Posterior cingulate gyrus (tissue), 11 donors: ENCODE results near the gene CNOT6.
"Not testable (repeated sequence)": the region's sequence is repeated elsewhere in the genome, so short reads cannot be mapped to it uniquely, and the experiment has no call there.

Experiments used
- DNase-seq, 10 donors: peaks; one replicate each; pipeline versions ENCODE4 v3.0.0 to v3.0.0-alpha.2; 2020 to 2021; ENCODE audit warnings: mixed read lengths in 3 of 10
- intact Hi-C: fragments of 100-400 bp; cut with DNase I; formaldehyde crosslinking; loops from one replicate; pipeline ENCODE4 v1.15.1; 2023

Gene CNOT6

DNA sequence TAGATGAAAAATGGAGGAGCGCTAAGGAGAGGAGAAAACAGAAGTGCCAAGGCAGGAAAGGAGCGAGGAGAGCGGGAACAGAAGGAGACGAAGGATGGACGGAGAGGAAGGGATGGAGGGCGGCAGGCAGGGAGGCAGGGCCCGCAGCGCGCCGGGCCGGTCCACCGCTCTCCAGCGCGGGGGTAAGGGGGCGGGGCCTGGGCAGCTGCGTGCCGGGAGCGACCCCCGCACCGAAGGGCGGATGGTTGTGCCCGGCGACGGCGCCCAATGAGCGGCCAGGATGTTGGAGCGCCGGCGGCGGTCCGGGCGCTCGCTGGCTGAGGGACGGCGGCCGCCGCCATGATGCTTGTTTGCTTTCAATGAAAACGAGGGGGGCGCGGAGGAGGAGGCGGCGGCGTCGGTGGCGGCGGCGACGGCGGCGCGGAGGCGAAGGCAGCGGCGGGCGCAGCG, at the start of gene CNOT6:
CNOT6 (plus strand) TSS at position 320 of the 450 bp plus-strand sequence. CDS start 34,898 bp downstream, outside the sequence.
- intact Hi-C loops, result no loop called here
- peak; percentile 90 to 99 (median 92) for DNase-seq

DNA sequence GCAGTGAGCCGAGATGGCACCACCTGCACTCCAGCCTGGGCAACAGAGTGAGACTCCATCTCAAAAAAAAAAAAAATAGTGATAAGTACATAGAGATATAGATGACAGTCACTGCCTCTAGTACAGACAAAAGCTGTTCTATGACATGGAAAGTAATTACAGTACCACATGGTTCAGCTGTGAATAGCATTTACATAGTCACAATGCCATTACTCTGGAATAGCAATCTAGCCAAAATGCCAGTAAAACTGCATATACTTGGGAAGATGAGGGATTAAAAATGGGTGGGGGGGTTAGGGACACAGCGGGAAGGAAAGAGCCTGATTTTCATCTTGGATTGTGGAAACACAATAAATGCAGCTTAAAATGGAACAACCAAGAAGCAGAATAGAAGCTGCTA, 39.4 kb upstream of the CNOT6 start:
- no peak for DNase-seq
- intact Hi-C loops, result no loop called here

DNA sequence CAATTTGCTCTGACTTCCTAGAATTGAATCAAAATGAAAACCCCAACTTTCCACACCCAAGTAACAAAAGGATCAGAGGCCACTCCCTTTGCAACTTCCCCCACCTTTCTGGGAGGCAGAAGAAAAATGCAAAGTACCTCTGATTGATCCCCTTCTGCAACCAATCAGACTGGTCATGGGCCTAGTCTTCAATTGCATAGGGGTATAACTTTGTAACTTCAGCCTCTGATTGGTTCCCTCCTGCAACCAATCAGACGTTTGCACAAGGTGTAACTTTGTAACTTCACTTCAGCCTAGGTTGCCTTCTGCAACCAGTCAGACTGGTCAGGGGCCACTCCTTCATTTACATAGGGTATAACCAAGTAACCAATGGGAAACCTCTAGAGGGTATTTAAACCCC, 38.3 kb upstream of the CNOT6 start:
- intact Hi-C loops, result no loop called here
- no peak for DNase-seq

DNA sequence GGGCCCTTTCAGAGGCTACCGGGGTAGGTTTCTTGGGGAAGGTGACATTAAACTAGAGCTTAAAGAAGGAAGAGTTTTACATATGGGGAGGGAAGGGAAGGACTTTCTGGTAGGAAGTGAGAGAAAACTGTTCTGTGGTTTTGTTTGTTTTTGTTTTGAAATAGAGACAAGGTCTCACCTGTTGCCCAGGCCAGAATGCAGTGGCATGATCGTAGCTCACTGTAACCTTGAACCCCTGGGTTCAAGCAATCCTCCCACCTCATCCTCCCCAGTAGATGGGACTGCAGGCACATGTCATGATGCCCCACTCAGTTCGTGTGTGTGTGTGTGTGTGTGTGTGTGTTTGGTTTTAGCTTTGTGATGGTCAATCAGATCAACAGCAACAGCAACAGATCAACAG, 37.4 kb upstream of the CNOT6 start:
- DNase-seq, result no peak
- intact Hi-C loops, result no loop called here

DNA sequence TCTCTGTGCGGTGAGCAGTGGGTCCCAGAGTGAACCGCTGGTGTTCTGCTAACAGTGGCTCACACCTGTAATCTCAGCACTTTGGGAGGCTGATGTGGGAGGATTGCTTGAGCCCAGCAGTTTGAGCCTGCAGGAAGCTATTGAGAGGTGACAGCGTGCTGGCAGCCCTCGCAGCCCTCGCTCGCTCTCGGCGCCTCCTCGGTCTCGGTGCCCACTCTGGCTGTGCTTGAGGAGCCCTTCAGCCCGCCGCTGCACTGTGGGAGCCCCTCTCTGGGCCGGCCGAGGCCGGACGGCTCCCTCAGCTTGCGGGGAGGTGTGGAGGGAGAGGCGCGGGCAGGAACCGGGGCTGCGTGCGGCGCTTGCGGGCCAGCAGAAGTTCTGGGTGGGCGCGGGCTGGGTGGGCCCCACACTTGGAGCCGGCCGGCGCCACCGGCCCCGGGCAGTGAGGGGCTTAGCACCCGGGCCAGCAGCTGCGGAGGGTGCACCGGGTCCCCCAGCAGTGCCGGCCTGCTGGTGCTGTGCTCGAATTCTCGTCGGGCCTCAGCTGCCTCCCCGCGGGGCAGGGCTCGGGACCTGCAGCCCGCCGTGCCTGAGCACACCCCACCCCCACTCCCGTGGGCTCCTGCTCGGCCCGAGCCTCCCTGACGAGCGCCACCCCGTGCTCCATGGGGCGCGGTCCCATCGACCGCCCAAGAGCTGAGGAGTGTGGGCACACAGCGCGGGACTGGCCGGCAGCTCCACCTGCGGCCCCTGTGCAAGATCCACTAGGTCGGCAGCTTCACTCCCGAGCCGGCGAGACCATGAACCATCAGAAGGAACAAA, 35.1 kb upstream of the CNOT6 start:
- peak in 2 of 10 donors; percentile 66 for DNase-seq
- intact Hi-C loops, result not testable (repeated sequence)

DNA sequence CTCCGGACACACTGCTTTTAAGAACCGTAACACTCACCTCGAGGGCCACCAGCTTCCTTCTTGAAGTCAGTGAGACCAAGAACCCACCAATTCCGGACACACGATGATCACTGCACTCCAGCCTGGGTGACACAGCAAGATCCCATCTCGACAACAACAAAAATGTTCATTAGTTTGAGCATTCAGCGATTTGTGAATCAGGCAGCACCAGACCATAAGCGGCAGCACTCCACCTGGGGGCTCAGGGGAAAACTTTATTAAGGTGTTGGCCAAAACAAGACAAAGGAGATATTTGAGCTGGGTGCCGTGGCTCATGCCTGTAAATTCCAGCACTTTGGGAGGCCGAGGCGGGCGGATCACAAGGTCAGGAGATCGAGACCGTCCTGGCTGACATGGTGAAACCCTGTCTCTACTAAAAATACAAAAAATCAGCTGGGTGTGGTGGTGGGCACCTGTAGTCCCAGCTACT, 34.5 kb upstream of the CNOT6 start:
- DNase-seq, result peak in 2 of 10 donors; percentile 43 to 47
- intact Hi-C loops, result not testable (repeated sequence)

DNA sequence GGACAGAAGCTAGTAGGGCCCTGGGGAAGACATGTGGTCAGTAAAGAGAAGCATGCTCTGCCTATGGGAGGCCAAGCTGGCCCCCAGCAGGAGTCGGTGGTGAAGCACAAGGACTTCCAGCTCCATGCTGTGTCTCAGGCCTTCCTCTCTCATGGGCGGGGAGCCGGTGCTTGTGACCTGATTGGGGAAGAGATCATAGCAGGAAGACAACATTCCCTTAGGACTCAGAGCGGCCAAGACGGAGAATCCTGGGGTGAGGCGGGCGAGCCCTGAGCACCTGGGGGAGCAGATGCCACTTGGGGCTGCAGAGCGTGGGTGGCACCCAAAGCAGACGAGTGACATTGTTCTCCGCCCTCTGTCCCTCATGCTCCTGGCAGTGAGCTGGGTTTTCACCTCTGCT, 33.3 kb upstream of the CNOT6 start:
- peak in 1 of 10 donors; percentile 67 for DNase-seq
- intact Hi-C loops, result no loop called here

DNA sequence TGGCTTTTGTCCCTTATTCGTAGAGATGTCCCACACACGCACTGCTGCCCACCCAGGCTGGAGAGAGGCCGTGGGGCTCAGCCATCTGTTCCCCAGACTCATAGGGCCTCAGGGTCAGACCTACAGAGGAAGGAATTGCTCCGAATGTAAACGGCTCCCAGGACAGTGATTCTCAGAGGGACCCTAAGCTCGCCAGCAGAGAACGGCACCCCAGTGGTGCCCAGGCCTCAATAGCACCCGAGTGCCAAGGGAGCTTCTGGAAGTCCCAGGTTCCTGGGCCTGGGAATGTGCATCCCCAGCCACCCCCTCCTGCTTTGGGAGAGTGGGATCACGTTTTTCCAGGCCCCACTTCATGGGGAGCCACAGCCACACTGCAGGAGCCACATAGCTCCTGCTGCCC, 32.9 kb upstream of the CNOT6 start:
- no peak for DNase-seq
- intact Hi-C loops, result no loop called here

DNA sequence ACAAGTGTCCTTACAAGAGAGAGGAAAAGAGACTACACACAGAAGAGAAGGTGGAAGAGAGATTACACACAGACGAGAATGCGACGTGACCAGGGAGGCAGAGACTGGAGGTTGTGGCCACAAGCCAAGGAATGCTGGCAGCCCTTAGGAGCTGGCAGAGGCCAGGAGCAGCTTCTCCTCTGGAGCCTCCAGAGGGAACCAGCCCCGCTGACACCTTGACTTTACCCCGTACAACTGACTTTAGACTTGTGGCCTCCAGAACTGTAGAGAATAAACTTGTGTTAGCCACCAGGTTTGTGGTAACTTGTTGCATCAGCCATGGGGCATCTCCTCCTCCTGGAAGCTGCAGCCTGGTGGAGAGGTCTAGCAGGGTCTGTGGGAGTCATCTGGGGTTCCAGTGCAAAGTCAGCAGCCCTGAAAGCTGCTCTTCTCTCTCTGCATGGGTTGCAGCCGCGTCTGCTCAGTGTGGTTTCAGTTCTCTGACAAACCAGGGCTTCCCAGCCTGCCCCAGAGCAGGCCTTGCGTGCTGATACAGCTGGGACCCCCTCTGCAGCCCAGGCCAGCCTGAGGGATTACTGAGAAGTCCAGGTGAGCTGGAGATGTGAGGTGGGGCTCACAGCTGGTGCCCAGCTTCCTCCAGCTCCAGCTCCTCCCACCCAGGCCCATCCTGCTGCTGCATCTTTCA, 30.8 kb upstream of the CNOT6 start:
- intact Hi-C loops, result no loop called here
- no peak for DNase-seq

DNA sequence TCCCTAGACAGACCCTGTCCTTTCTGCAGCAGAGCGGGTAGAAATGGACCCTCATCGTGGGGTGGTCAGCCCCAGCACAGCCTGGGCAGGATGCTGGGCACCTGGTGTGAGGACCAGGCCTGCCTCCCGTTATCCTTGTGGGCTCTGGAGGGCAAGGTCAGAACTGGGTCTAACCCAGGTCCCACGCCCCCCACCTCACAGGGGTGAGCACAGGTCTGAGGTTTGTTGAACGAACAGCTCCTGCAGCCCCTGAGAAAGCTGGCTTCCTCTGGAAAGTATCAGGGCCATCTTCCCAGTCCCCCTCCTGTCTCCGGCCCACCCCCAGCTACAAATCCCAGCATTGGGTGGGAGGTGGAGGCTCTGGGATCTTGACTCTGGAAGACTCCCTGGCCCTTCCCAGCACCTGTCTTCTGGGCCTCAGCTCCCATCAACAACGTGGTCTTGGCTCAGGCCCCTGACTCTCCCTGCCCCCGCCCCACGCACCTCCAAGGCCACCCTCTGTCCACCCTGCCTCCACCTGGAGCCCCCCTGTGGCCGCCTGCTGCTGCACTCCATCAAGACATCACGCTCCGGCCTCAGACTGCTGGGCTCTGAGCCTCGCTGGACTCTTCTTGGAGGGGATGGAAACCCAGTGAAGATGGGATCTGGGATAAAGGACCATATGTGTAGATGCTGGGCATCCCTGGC, 30.1 kb upstream of the CNOT6 start:
- intact Hi-C loops, result no loop called here
- DNase-seq, result no peak

DNA sequence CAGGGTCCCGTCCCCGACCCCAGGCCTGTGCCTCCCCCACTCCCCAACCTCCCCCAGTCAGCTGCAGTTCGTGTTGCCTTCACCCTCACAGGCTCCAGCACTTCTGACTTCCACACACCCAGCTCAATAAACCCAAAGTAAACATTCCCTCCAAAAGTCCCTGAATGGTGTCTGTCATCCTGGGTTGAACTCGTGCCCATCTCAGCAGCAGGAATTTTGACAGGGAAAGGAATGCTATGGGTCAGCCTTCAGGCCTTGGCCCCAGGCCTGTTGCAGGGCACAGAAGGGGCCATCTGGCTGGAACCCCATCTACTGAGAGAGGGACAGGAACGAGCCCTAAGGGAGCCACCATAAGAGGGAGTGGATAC, 29.6 kb upstream of the CNOT6 start:
- intact Hi-C loops, result no loop called here
- DNase-seq, result no peak

DNA sequence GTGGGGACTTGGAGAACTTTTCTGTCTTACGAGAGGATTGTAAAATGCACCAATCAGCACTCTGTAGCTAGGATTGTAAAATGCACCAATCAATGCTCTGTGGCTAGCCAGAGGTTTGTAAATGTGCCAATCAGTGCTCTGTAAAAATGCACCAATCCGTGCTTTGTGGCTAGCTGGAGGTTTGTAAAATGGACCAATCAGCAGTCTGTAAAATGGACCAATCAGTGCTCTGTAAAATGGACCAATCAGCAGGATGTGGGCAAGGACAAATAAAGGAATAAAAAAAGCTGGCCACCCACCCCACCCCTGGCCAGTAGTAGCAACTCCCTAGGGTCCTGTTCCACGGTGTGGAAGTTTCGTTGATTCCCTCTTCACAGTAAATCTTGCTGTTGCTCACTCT, 29.1 kb upstream of the CNOT6 start:
- intact Hi-C loops, DNase-seq: not testable (repeated sequence)

DNA sequence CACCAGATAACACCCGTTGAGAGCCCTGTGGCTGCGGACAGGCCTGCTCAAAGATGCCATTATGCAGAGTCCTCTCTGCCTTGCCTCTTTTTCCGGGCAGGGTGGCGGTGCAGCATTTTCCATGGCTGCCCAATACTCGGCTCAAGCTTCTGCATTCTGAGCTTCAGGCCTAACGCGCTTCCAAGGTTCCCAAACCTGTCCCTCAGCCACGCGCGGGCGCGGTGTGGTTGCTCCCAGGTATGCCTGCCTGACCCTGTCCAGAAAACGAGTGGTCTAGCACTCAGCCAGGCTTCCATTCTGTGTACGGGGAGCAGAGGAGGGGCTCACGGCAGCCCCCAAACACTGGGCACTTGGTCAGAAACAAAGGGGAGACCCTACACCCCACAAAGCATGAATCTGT, 27.9 kb upstream of the CNOT6 start:
- intact Hi-C loops, result no loop called here

DNA sequence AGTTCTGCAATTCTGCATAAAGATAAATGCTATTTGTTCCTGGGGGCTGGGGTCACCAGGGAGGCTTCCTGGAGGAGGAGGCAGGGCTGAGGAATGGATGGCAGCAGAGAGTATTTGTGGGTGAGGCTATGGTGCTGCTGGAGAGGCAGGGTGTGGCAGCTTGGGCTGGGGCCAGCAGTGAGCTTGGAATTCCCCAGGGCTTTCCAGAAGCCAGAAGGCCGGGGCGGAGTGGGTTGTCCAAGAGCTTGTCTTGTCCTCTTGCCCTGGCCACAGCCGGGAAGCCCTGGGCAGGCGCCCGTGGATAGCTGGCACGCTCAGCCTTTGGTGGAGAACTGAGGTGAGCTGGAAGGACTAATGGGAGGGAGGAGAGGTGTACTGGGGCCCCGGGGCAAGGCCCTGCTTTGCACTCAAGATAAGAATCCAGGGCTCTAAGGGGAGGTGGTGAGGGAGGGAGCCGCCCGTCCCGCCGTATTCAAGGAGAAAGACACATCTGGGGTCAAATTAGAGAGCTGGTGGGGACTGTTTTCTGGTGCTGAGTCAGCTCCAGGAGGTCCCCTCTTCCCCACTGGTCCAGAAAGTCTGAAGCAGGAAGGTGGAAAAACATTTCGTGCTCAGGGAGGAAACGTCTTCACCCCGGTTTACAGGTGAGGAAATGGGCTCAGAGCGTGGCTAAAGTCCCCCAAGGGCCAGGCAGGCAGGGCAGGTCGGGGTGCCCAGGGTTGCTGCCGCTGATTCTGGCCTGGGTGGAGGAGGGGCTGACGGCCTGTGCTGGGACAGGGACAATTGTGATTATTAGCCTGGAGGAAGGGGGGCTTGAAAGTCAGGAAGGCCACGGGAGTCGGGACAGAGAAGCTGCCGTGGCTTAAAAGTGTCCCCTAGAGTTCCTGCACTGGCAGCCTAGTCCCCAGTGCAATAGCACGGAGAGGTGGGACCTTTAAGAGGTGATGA, 26.9 kb upstream of the CNOT6 start:
- intact Hi-C loops, result no loop called here

More for the DNA sequence above, 27.9 kb upstream of the CNOT6 start:
- DNase-seq, result no peak

DNA sequence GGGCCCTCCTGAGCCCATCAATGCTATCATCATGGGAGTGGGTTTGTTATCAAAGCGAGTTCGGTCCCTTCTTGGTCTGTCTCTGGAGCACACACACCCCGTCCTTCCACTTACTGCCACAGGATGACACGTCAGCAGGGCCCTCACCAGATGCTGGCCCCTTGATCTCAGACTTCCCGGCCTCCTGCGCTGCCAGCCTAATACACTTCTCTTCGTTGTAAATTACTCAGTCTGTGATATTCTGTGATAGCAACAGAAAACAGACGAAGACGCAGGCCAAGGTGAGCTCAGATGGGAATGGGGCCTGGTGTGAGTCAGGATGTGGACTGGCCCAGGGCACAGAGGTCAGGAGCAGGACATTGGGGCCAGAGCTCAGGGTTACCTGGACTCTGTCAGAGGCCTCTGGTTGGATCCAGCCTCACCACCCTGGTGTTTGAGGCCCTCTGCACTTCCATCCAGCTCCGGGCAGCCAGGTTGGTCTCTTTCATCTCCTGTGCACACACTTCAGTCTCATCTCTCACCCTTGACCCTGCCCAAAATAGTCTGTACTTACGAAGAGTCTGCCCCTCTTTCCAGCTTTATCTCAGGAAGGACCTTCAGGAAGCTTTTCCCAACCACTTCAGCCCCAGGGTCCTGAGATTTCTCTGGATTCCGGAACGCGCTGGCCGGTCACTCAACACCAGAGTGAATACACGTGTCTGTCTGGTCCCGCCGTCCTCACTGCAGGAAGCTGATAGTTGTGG, 26.0 kb upstream of the CNOT6 start:
- intact Hi-C loops, result no loop called here
- no peak for DNase-seq

More for the DNA sequence above, 26.9 kb upstream of the CNOT6 start:
- no peak for DNase-seq

DNA sequence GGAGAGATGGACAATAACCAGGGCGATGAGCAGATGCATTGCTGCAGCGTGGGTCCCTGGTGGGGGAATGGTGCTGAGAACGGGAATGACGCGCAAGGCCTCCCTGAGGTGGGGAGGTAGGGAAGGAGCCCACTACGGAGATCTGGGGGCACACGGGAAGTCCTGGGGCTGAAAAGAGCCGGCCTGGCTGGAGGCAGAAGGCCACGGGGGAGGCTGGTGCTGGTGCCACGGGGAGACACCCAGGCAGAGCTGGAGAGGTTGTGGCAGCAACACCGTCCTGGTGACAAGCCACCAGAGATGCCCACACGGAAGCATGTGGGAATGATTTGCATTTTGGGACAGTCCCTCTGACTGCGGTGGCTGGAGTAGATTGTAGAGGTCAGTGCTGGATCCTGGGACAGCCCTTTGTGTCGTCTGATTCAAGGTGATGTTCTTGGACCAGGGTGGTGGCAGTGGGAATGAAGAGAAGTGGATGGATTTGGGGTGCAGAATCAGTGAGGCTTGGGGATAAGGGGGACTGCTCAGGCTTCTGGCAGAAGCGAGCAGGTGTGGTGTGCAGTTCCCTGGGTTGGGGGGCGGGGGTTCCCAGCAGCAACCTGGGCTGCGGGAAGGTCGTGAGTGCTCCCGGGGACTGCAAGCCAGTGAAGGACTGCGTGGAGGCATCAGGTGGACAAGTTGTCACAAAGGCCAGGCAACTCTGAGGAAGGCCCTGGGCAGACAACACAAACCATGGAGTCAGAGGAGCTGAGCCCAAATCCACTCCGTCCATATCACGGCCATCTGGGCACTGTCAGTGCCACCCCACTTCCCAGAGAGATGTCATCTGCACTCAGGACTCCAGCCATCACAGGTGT, 25.2 kb upstream of the CNOT6 start:
- intact Hi-C loops, result no loop called here
- DNase-seq, result no peak

DNA sequence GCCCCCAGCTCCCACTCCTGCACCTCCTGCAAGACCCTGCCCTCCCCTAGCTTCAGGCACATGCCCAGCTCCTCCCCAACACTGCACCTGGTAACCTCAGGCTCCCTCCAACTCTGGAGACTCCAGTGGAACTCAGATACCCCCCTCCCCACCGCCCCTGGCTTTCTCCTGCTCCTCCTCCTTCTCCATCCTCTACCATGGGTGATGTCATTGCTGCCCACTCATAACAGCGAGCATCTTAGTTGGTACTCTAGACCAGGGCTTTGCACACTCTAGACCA, 24.7 kb upstream of the CNOT6 start:
- intact Hi-C loops, result no loop called here
- DNase-seq, result no peak

DNA sequence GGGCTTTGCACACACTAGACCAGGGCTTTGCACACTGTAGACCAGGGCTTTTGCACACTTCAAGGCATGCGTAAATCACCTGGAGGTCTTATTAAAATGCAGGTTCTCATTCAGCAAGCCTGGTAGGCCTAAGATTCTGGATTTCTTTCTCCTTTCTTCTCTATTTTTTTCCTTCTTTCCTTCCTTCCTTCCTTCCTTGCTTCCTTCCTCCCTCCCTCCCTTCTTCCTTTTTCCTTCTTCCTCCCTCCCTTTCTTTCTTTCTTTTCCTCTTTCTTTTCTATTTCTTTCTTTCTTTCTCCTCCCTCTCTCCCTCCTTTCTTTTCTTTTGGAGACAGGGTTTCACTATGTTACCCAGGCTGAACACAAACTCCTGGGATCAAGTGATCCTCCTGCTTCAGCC, 24.3 kb upstream of the CNOT6 start:
- intact Hi-C loops, result loop anchor here (5.0 to 10.0 kb wide), 2 partner anchors 115 to 343 kb away; partner anchors contain the start of gene GFPT2
- DNase-seq, result no peak
